ENCODE results near the gene SSX2IP. TPM values are rescaled to one million over a fixed set of nuclear protein-coding genes. Genes with fewer than 3 reads are reported as not detected.

SSX2IP gene
- total and polyA plus RNA-seq, 9 of the 15 experiments (the other 6 are each of a cell fraction or from before 2014, with no cell fraction given) = 20.6 to 96.7 (median 61.7) TPM

DNA sequence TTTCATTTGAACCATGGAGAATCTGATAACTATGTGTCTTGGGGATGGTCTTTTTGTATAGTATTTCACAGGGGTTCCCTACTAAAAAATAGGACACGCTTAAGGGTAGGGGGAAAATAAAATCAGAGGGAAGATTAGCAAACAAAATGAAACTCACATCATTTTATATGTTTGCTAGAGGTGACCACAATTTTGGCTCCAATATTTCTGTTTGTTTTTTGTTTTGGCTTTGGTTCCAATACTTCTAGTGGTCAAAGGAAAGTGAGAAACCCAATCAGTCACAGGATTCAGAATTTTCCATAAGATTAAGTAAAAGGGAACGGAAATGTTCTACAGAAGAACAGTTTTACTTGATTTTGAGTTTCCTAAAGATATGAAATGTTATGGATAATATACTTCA, 42.3 kb upstream of the SSX2IP start (continued):
- TF ChIP-seq, protein P1, sequence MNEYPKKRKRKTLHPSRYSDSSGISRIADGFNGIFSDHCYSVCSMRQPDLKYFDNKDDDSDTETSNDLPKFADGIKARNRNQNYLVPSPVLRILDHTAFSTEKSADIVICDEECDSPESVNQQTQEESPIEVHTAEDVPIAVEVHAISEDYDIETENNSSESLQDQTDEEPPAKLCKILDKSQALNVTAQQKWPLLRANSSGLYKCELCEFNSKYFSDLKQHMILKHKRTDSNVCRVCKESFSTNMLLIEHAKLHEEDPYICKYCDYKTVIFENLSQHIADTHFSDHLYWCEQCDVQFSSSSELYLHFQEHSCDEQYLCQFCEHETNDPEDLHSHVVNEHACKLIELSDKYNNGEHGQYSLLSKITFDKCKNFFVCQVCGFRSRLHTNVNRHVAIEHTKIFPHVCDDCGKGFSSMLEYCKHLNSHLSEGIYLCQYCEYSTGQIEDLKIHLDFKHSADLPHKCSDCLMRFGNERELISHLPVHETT (CRISPR knock-in tag; conservative IDR thresholded peaks at IDR 0.05 in 1 of 2, IDR thresholded peaks at IDR 0.05 in 1 of 2) = no peak
- TF ChIP-seq, protein P2, sequence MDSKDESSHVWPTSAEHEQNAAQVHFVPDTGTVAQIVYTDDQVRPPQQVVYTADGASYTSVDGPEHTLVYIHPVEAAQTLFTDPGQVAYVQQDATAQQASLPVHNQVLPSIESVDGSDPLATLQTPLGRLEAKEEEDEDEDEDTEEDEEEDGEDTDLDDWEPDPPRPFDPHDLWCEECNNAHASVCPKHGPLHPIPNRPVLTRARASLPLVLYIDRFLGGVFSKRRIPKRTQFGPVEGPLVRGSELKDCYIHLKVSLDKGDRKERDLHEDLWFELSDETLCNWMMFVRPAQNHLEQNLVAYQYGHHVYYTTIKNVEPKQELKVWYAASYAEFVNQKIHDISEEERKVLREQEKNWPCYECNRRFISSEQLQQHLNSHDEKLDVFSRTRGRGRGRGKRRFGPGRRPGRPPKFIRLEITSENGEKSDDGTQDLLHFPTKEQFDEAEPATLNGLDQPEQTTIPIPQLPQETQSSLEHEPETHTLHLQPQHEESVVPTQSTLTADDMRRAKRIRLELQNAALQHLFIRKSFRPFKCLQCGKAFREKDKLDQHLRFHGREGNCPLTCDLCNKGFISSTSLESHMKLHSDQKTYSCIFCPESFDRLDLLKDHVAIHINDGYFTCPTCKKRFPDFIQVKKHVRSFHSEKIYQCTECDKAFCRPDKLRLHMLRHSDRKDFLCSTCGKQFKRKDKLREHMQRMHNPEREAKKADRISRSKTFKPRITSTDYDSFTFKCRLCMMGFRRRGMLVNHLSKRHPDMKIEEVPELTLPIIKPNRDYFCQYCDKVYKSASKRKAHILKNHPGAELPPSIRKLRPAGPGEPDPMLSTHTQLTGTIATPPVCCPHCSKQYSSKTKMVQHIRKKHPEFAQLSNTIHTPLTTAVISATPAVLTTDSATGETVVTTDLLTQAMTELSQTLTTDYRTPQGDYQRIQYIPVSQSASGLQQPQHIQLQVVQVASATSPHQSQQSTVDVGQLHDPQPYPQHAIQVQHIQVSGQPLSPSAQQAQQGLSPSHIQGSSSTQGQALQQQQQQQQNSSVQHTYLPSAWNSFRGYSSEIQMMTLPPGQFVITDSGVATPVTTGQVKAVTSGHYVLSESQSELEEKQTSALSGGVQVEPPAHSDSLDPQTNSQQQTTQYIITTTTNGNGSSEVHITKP (IDR thresholded peaks at IDR 0.05; ENCODE audit: partially characterized antibody) = no peak
- TF ChIP-seq, protein P3, sequence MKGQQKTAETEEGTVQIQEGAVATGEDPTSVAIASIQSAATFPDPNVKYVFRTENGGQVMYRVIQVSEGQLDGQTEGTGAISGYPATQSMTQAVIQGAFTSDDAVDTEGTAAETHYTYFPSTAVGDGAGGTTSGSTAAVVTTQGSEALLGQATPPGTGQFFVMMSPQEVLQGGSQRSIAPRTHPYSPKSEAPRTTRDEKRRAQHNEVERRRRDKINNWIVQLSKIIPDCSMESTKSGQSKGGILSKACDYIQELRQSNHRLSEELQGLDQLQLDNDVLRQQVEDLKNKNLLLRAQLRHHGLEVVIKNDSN (CRISPR knock-in tag; IDR thresholded peaks at IDR 0.05) = no peak
- TF ChIP-seq, protein P4, sequence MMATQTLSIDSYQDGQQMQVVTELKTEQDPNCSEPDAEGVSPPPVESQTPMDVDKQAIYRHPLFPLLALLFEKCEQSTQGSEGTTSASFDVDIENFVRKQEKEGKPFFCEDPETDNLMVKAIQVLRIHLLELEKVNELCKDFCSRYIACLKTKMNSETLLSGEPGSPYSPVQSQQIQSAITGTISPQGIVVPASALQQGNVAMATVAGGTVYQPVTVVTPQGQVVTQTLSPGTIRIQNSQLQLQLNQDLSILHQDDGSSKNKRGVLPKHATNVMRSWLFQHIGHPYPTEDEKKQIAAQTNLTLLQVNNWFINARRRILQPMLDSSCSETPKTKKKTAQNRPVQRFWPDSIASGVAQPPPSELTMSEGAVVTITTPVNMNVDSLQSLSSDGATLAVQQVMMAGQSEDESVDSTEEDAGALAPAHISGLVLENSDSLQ (IDR thresholded peaks at IDR 0.05) = no peak
- no peak for TF ChIP-seq RAD51 (IDR thresholded peaks at IDR 0.05; ENCODE audit: borderline replicate concordance, low read depth)
- TF ChIP-seq, protein P5, sequence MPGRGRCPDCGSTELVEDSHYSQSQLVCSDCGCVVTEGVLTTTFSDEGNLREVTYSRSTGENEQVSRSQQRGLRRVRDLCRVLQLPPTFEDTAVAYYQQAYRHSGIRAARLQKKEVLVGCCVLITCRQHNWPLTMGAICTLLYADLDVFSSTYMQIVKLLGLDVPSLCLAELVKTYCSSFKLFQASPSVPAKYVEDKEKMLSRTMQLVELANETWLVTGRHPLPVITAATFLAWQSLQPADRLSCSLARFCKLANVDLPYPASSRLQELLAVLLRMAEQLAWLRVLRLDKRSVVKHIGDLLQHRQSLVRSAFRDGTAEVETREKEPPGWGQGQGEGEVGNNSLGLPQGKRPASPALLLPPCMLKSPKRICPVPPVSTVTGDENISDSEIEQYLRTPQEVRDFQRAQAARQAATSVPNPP (IDR thresholded peaks at IDR 0.05; ENCODE audit: borderline replicate concordance, insufficient read depth, insufficient read length) = no peak
- TF ChIP-seq MED1 (CRISPR knock-in tag; IDR thresholded peaks at IDR 0.05; ENCODE audit: borderline replicate concordance) = no peak
- no peak for TF ChIP-seq NCOA4 (IDR thresholded peaks at IDR 0.05; ENCODE audit: partially characterized antibody)
- no peak for TF ChIP-seq PTBP1 (IDR thresholded peaks at IDR 0.05; ENCODE audit: low read depth, low read length)
- TF ChIP-seq, protein P6, sequence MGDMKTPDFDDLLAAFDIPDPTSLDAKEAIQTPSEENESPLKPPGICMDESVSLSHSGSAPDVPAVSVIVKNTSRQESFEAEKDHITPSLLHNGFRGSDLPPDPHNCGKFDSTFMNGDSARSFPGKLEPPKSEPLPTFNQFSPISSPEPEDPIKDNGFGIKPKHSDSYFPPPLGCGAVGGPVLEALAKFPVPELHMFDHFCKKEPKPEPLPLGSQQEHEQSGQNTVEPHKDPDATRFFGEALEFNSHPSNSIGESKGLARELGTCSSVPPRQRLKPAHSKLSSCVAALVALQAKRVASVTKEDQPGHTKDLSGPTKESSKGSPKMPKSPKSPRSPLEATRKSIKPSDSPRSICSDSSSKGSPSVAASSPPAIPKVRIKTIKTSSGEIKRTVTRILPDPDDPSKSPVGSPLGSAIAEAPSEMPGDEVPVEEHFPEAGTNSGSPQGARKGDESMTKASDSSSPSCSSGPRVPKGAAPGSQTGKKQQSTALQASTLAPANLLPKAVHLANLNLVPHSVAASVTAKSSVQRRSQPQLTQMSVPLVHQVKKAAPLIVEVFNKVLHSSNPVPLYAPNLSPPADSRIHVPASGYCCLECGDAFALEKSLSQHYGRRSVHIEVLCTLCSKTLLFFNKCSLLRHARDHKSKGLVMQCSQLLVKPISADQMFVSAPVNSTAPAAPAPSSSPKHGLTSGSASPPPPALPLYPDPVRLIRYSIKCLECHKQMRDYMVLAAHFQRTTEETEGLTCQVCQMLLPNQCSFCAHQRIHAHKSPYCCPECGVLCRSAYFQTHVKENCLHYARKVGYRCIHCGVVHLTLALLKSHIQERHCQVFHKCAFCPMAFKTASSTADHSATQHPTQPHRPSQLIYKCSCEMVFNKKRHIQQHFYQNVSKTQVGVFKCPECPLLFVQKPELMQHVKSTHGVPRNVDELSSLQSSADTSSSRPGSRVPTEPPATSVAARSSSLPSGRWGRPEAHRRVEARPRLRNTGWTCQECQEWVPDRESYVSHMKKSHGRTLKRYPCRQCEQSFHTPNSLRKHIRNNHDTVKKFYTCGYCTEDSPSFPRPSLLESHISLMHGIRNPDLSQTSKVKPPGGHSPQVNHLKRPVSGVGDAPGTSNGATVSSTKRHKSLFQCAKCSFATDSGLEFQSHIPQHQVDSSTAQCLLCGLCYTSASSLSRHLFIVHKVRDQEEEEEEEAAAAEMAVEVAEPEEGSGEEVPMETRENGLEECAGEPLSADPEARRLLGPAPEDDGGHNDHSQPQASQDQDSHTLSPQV (IDR thresholded peaks at IDR 0.05) = no peak
- no peak for TF ChIP-seq ZNF175 (CRISPR knock-in tag; IDR thresholded peaks at IDR 0.05; ENCODE audit: low read depth)
- TF ChIP-seq, protein P7, sequence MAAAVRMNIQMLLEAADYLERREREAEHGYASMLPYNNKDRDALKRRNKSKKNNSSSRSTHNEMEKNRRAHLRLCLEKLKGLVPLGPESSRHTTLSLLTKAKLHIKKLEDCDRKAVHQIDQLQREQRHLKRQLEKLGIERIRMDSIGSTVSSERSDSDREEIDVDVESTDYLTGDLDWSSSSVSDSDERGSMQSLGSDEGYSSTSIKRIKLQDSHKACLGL (CRISPR knock-in tag; IDR thresholded peaks at IDR 0.05; ENCODE audit: borderline replicate concordance, poor library complexity, severe bottlenecking) = no peak

Data from K562 (cell line).